PC-3 (cell line): Measurements from ENCODE around the gene TRIM61. TPM values are rescaled to one million over a fixed set of nuclear protein-coding genes. Genes with fewer than 3 reads are reported as not detected.
"Not testable (repeated sequence)": the region's sequence is repeated elsewhere in the genome, so short reads cannot be mapped to it uniquely, and the experiment has no call there.

Experiments
- ATAC-seq: fragments of 200-7000 bp; cut with Tn5 transposase; 2 replicates; pipeline ENCODE4 v1.9.1; 2020; ENCODE audit warnings: mild to moderate bottlenecking, moderate library complexity
- BruUV-seq: library from RNA; stranded (reverse); fragments of 400-500 nt; replicated peaks from 2 replicates; lab custom pipeline; 2021; lab: Mats Ljungman, UMichigan
- CTCF ChIA-PET: fragments of 300-600 bp; sonication (Branson Sonifier 250); formaldehyde crosslinking; loops from one replicate; lab custom pipeline; 2022; ENCODE audit warnings: antibody characterized with exemption; lab: Charles Lee
- POLR2A ChIA-PET: fragments of 300-600 bp; sonication (Branson Sonifier 250); formaldehyde crosslinking; loops from one replicate; lab custom pipeline; 2022; ENCODE audit warnings: antibody characterized with exemption; ENCODE audit not compliant: unreplicated experiment; lab: Charles Lee
- DNase-seq: peaks from one replicate; pipeline ENCODE4 v3.0.0-alpha.2; 2015
- H2AFZ ChIP-seq: fragments of 300-600 bp; sonication (generic); 2 replicates; pipeline ENCODE4 v1.6.0; 2016; ENCODE audit warnings: antibody characterized with exemption, low read length
- H3F3A ChIP-seq: fragments of 300-600 bp; sonication (generic); one replicate; pipeline ENCODE4 v1.6.0; 2017; ENCODE audit warnings: antibody characterized with exemption, low read length, control low read depth, mild to moderate bottlenecking; ENCODE audit not compliant: unreplicated experiment
- H3K27ac ChIP-seq: fragments of 300-600 bp; sonication (generic); 2 replicates; pipeline ENCODE4 v1.5.1; 2016; ENCODE audit warnings: mild to moderate bottlenecking, low read length
- H3K27me3 ChIP-seq: fragments of 300-600 bp; sonication (generic); 2 replicates; pipeline ENCODE4 v1.6.1; 2016; ENCODE audit warnings: low read length, mixed read lengths
- H3K36me3 ChIP-seq: fragments of 300-600 bp; sonication (generic); 2 replicates; pipeline ENCODE4 v1.6.1; 2016; ENCODE audit warnings: low read depth, mixed run types, low read length, mixed read lengths
- H3K4me1 ChIP-seq: fragments of 300-600 bp; sonication (generic); 2 replicates; pipeline ENCODE4 v1.5.1; 2016; ENCODE audit warnings: low read length; ENCODE audit not compliant: insufficient read depth
- H3K4me2 ChIP-seq: fragments of 300-600 bp; sonication (generic); 2 replicates; pipeline ENCODE4 v1.6.0; 2016; ENCODE audit warnings: low read length
- H3K4me3 ChIP-seq: fragments of 300-600 bp; sonication (generic); 2 replicates; pipeline ENCODE4 v1.5.1; 2016; ENCODE audit warnings: mild to moderate bottlenecking, low read length, mixed read lengths
- H3K79me2 ChIP-seq: fragments of 300-600 bp; sonication (generic); 2 replicates; pipeline ENCODE4 v1.6.1; 2017; ENCODE audit warnings: low read length, mixed read lengths
- H3K9ac ChIP-seq: fragments of 300-600 bp; sonication (generic); 2 replicates; pipeline ENCODE4 v1.6.0; 2016; ENCODE audit warnings: mild to moderate bottlenecking, low read length
- H3K9me2 ChIP-seq: fragments of 300-600 bp; sonication (generic); replicated peaks from 2 replicates; pipeline ENCODE4 v1.6.1; 2016; ENCODE audit warnings: mixed run types, low read length, mixed read lengths
- H3K9me3 ChIP-seq: fragments of 300-600 bp; sonication (generic); 2 replicates; pipeline ENCODE4 v1.6.1; 2016; ENCODE audit warnings: low read length, mixed read lengths
- H4K20me1 ChIP-seq: fragments of 300-600 bp; sonication (generic); 2 replicates; pipeline ENCODE4 v1.6.1; 2016; ENCODE audit warnings: low read length, mixed read lengths
- CTCF ChIP-seq: fragments of 300-600 bp; sonication (generic); conservative IDR thresholded peaks from 2 replicates; pipeline ENCODE4 v1.5.1; 2017; ENCODE audit warnings: antibody characterized with exemption, low read depth, mild to moderate bottlenecking, low read length
- EZH2 ChIP-seq: fragments of 300-600 bp; sonication (generic); IDR thresholded peaks from one replicate; pipeline ENCODE4 v1.6.1; 2017; ENCODE audit warnings: antibody characterized with exemption, mild to moderate bottlenecking, low read length; ENCODE audit not compliant: unreplicated experiment
- EZH2phosphoT487 ChIP-seq: fragments of 300-600 bp; sonication (generic); IDR thresholded peaks from 2 replicates; pipeline ENCODE4 v1.6.1; 2018; ENCODE audit warnings: mild to moderate bottlenecking, antibody characterized with exemption, low read length, borderline replicate concordance
- intact Hi-C: fragments of 100-400 bp; cut with micrococcal nuclease; formaldehyde crosslinking; loops from 2 replicates; pipeline ENCODE4 v1.9.0; 2023
- total RNA-seq: library from RNA; depleted of rRNA; stranded (reverse); fragments of >200 nt; gene quantifications from 2 replicates; pipeline ENCODE4 v1.2.3, GENCODE V29; 2014

TRIM61 gene
- total RNA-seq, 1 experiment from 2014 or later, result not detected

DNA sequence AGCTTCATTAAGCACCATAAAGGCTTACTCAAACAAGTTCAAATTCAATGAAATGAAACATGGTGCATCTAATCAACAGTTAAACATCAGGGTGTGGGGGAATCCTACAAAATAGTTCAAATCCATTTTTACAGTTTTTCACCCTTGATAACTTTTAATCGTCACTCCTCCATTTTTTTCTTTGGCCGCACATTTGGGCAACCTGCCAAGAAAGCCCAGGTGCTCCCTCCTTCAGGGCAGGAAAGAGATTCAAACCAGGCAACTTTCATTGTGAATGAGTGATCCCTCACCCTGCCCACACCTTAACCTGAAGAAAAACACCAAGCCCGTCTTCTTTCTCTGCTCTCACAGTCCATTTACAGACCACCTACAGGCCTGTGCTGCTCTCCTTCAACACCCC is 24.9 kb downstream of the TRIM61 start:
- no peaks in the 10 kb centered on the region for H3K9me2 ChIP-seq
- no peaks in the 10 kb centered on the region for H3K79me2 ChIP-seq
- no peak overlapping the region for H3K27ac ChIP-seq
- intact Hi-C loops, result no loop called here
- no peak for TF ChIP-seq CTCF
- H3K9ac ChIP-seq, result no peak overlapping the region
- no peaks in the 10 kb centered on the region for H3K36me3 ChIP-seq
- no peak overlapping the region for H3K4me3 ChIP-seq
- POLR2A ChIA-PET, result no interaction called here
- H3K27me3 ChIP-seq, result no peaks in the 10 kb centered on the region
- DNase-seq (no peak), ATAC-seq (no peak)
- no TSS peak for BruUV-seq
- no peaks in the 10 kb centered on the region for H3F3A ChIP-seq
- CTCF ChIA-PET, result no interaction called here
- H3K4me2 ChIP-seq, result no peak overlapping the region
- no peaks in the 10 kb centered on the region for H4K20me1 ChIP-seq
- H3K4me1 ChIP-seq, result peaks cover 3% of the 10 kb centered on the region; the same call in 1 of the 2 replicates
- no peak overlapping the region for H2AFZ ChIP-seq
- no peaks in the 10 kb centered on the region for H3K9me3 ChIP-seq

DNA sequence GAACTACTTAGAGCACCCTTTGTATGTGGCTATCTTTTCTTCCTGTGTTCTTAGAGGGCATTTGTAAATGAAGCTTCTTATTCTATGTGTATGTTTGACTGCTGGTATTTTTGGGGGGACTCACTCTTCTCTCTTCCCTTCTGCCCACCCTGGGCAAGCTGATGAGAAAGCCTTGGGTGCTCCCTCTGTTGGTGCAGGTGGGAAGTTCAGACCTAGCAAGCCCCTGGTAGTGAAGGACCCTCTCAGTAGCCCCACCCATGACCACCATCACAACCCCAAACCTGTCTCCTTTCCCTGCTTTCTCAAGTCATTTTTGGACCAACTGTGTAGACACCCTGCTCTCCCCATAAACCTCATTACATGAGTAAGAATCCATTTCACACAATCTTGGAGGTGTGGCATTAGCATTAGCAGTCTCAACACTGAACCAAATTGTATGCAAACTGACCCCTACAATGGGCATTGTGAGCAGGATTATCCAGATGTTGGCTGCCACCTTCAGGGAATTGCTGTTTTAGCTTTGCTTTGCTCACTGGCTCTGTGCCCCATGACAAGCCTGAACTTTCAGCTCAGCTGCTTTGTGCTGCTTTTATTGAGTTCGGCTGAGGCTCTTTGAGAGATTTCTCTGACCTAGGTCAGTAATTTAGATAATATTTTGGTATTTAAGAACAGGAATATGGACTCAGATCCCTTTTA is 27.9 kb downstream of the TRIM61 start:
- no peak for DNase-seq
- no peaks in the 10 kb centered on the region for H3K9me2 ChIP-seq
- ATAC-seq, result no peak
- H3K9ac ChIP-seq, result no peak overlapping the region
- BruUV-seq, result no TSS peak
- ChIA-PET POLR2A (no interaction called here), CTCF (interaction anchor here (0.6 kb wide), 1 partner anchor 11 kb away, joined by 8 read pairs; no protein-coding TSS in a partner anchor)
- H3K79me2 ChIP-seq, result no peaks in the 10 kb centered on the region
- H3K4me3 ChIP-seq, result no peak overlapping the region
- H3K4me1 ChIP-seq, result no peaks in the 10 kb centered on the region
- H3K9me3 ChIP-seq, result no peaks in the 10 kb centered on the region
- TF ChIP-seq EZH2phosphoT487, result no peak
- peak; percentile 47 for TF ChIP-seq CTCF
- no peak for TF ChIP-seq EZH2
- no peaks in the 10 kb centered on the region for H3K27me3 ChIP-seq
- no peak overlapping the region for H3K4me2 ChIP-seq
- intact Hi-C loops, result no loop called here
- H3K36me3 ChIP-seq, result no peaks in the 10 kb centered on the region
- no peaks in the 10 kb centered on the region for H4K20me1 ChIP-seq
- no peak overlapping the region for H3K27ac ChIP-seq
- H2AFZ ChIP-seq, result no peak overlapping the region
- H3F3A ChIP-seq, result no peaks in the 10 kb centered on the region

DNA sequence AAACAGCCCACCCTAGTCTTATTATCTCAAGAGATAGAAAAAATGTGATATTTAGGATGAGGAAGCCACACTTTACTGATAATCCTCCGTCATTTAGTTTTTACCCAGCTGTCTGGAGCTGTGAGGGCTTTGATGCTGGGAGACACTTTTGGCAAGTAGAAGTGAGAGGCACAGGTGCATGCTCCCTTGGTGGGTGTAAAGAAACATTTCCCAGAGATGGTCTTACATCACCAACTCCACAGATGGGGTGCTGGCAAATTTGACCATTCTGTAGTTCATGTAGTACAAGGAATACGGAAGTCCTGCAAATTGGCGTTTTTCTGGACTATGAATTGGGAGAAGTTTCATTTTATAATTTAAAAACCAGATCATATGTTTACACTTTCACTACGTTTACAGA is 28.5 kb downstream of the TRIM61 start:
- Histone ChIP-seq H3K9me3 (no peaks in the 10 kb centered on the region), H3K36me3 (no peaks in the 10 kb centered on the region), H3K4me1 (no peaks in the 10 kb centered on the region), H3K27me3 (no peaks in the 10 kb centered on the region), H3K27ac (no peak overlapping the region), H3K79me2 (no peaks in the 10 kb centered on the region), H4K20me1 (no peaks in the 10 kb centered on the region), H3K9me2 (no peaks in the 10 kb centered on the region), H3K4me3 (no peak overlapping the region), H3K4me2 (no peak overlapping the region), H3K9ac (no peak overlapping the region), H3F3A (no peaks in the 10 kb centered on the region), H2AFZ (no peak overlapping the region)
- intact Hi-C loops, result no loop called here
- BruUV-seq, result no TSS peak
- no peak for TF ChIP-seq CTCF
- TF ChIP-seq EZH2, result no peak
- TF ChIP-seq EZH2phosphoT487, result no peak
- ATAC-seq (no peak), DNase-seq (no peak)
- CTCF ChIA-PET, result interaction anchor here (0.6 kb wide), 1 partner anchor 12 kb away, joined by 8 read pairs; no protein-coding TSS in a partner anchor
- POLR2A ChIA-PET, result no interaction called here

GRCh38 chr4:164948006-164948405 is 29.5 kb downstream of the TRIM61 start:
- H2AFZ ChIP-seq, CTCF ChIA-PET, H3K79me2 ChIP-seq, POLR2A ChIA-PET, H3K4me1 ChIP-seq, BruUV-seq, H3K27ac ChIP-seq, H3K9me3 ChIP-seq, H3K9me2 ChIP-seq, H3K9ac ChIP-seq, H3F3A ChIP-seq, H3K4me2 ChIP-seq, H3K36me3 ChIP-seq, H3K27me3 ChIP-seq, DNase-seq, H4K20me1 ChIP-seq, ATAC-seq, intact Hi-C loops, H3K4me3 ChIP-seq: not testable (repeated sequence)
